CD4-positive, CD25-positive, alpha-beta regulatory T cell (primary cell): ENCODE data around the gene KRT86. TPM values are rescaled to one million over a fixed set of nuclear protein-coding genes. Genes with fewer than 3 reads are reported as not detected.
A peak's percentile ranks its signal among the peaks of the same experiment; 100 is the strongest.

Experiments
- ATAC-seq, 2 donors: fragments of 150-1000 bp; cut with Tn5 transposase; one replicate each; pipeline ENCODE4 v1.10.0; 2021; ENCODE audit warnings: low read depth in 2 of 2, moderate number of reproducible peaks in 2 of 2, moderate library complexity in 1 of 2
- DNase-seq, 3 donors: peaks; one replicate each; pipeline versions ENCODE4 v3.0.0 to v3.0.0-alpha.2; 2012 to 2022; ENCODE audit warnings: mixed read lengths in 1 of 3
- H3K27ac ChIP-seq: one replicate; pipeline ENCODE4 v1.7.0; 2013; ENCODE audit warnings: mild to moderate bottlenecking, low read length; ENCODE audit not compliant: insufficient read depth, poor library complexity, severe bottlenecking
- H3K27me3 ChIP-seq: one replicate; pipeline ENCODE4 v1.7.0; 2013; ENCODE audit warnings: low read length; ENCODE audit not compliant: control insufficient read depth, insufficient read depth
- H3K36me3 ChIP-seq: one replicate; pipeline ENCODE4 v1.7.0; 2013; ENCODE audit warnings: mild to moderate bottlenecking, low read length, moderate library complexity; ENCODE audit not compliant: control insufficient read depth, insufficient read depth
- H3K4me1 ChIP-seq: 2 replicates; pipeline ENCODE4 v1.7.0; 2013; ENCODE audit warnings: mild to moderate bottlenecking, low read length; ENCODE audit not compliant: insufficient read depth, control insufficient read depth, poor library complexity, severe bottlenecking
- H3K4me3 ChIP-seq: one replicate; pipeline ENCODE4 v1.7.0; 2013; ENCODE audit warnings: low read depth, mild to moderate bottlenecking, low read length, moderate library complexity
- H3K9me3 ChIP-seq, 2 experiments: 1 replicate in 1 of 2; 2 replicates in 1 of 2; pipeline ENCODE4 v1.7.0; 2013; ENCODE audit warnings: low read length in 2 of 2, mild to moderate bottlenecking in 1 of 2, moderate library complexity in 1 of 2; ENCODE audit not compliant: control insufficient read depth in 2 of 2
- H3K27ac Mint-ChIP-seq, 3 donors: one replicate each; pipeline ENCODE4 v1.8.0; 2020 to 2022; ENCODE audit warnings: mild to moderate bottlenecking in 3 of 3, mixed read lengths in 3 of 3, moderate library complexity in 2 of 3
- H3K27me3 Mint-ChIP-seq: one replicate; pipeline ENCODE4 v1.8.0; 2022; ENCODE audit warnings: mild to moderate bottlenecking, mixed read lengths
- H3K36me3 Mint-ChIP-seq: one replicate; pipeline ENCODE4 v1.8.0; 2020; ENCODE audit warnings: mixed read lengths
- H3K4me1 Mint-ChIP-seq, 4 donors: one replicate each; pipeline ENCODE4 v1.8.0; 2020 to 2022; ENCODE audit warnings: mixed read lengths in 4 of 4, mild to moderate bottlenecking in 1 of 4
- H3K4me3 Mint-ChIP-seq, 4 donors: one replicate each; pipeline ENCODE4 v1.8.0; 2020 to 2022; ENCODE audit warnings: mild to moderate bottlenecking in 4 of 4, mixed read lengths in 4 of 4, moderate library complexity in 3 of 4
- H3K9me3 Mint-ChIP-seq, 7 donors: one replicate each; pipeline ENCODE4 v1.8.0; 2020 to 2022; ENCODE audit warnings: mixed read lengths in 7 of 7, mild to moderate bottlenecking in 3 of 7, moderate library complexity in 2 of 7
- polyA plus RNA-seq, 4 donors: library from polyadenylated mRNA; unstranded; fragments of 300-500 nt; fragmentation: Illumina TruSeq; gene quantifications; one replicate each; pipeline ENCODE4 v1.2.3, GENCODE V29; 2021
- total RNA-seq: library from RNA; stranded (reverse); gene quantifications from one replicate; pipeline ENCODE4 v1.2.3, GENCODE V29; 2022

KRT86 gene
- total and polyA plus RNA-seq, 5 donors from 2014 or later: 0.10 TPM; not detected in 4

GRCh38 chr12:52316701-52317100, 42.3 kb downstream of the KRT86 start:
- no peak for DNase-seq
- Histone ChIP-seq H3K4me3 (no peak overlapping the region), H3K27ac (no peak overlapping the region), H3K27me3 (no peaks in the 10 kb centered on the region), H3K9me3 (no peaks in the 10 kb centered on the region), H3K4me1 (no peaks in the 10 kb centered on the region), H3K36me3 (no peaks in the 10 kb centered on the region)
- Mint-ChIP-seq H3K27me3 (peaks cover 23% of the 10 kb centered on the region), H3K4me1 (no peaks in the 10 kb centered on the region), H3K9me3 (peaks cover 0 to 1% (median 0%) of the 10 kb centered on the region in 7 donors), H3K27ac (no peak overlapping the region), H3K36me3 (no peaks in the 10 kb centered on the region), H3K4me3 (no peak overlapping the region)
- ATAC-seq: no peak

GRCh38 chr12:52317468-52318052, 43.1 kb downstream of the KRT86 start:
- ATAC-seq (no peak), DNase-seq (no peak)
- Mint-ChIP-seq H3K36me3 (no peaks in the 10 kb centered on the region), H3K4me1 (no peaks in the 10 kb centered on the region), H3K4me3 (no peak overlapping the region), H3K27me3 (peaks cover 29% of the 10 kb centered on the region), H3K27ac (no peak overlapping the region), H3K9me3 (peaks cover 0 to 3% (median 0%) of the 10 kb centered on the region in 7 donors)
- Histone ChIP-seq H3K9me3 (no peaks in the 10 kb centered on the region), H3K27ac (no peak overlapping the region), H3K4me1 (no peaks in the 10 kb centered on the region), H3K36me3 (no peaks in the 10 kb centered on the region), H3K27me3 (no peaks in the 10 kb centered on the region), H3K4me3 (no peak overlapping the region)

- no peak overlapping the region for H3K27ac ChIP-seq
- no peak overlapping the region for H3K27ac Mint-ChIP-seq
- H3K4me3 Mint-ChIP-seq: no peak overlapping the region
- H3K9me3 Mint-ChIP-seq: peaks cover 0 to 3% (median 0%) of the 10 kb centered on the region in 7 donors
- H3K27me3 ChIP-seq: no peaks in the 10 kb centered on the region
- no peaks in the 10 kb centered on the region for H3K9me3 ChIP-seq
- no peaks in the 10 kb centered on the region for H3K36me3 ChIP-seq
- H3K4me3 ChIP-seq: no peak overlapping the region
- no peak for ATAC-seq
- no peaks in the 10 kb centered on the region for H3K4me1 ChIP-seq
- no peak for DNase-seq
- no peaks in the 10 kb centered on the region for H3K36me3 Mint-ChIP-seq
- peaks cover 34% of the 10 kb centered on the region for H3K27me3 Mint-ChIP-seq
- H3K4me1 Mint-ChIP-seq: no peaks in the 10 kb centered on the region
These were observed 44.0 kb downstream of the KRT86 start for GRCh38 chr12:52318241-52318990.

GRCh38 chr12:52319097-52319496, 44.7 kb downstream of the KRT86 start:
- Histone ChIP-seq H3K36me3 (no peaks in the 10 kb centered on the region), H3K4me3 (no peak overlapping the region), H3K4me1 (no peaks in the 10 kb centered on the region), H3K27ac (no peak overlapping the region), H3K27me3 (no peaks in the 10 kb centered on the region), H3K9me3 (no peaks in the 10 kb centered on the region)
- H3K27me3 Mint-ChIP-seq: peaks cover 30% of the 10 kb centered on the region
- no peak overlapping the region for H3K4me3 Mint-ChIP-seq
- peaks cover 0 to under 1% (median 0%) of the 10 kb centered on the region in 4 donors for H3K4me1 Mint-ChIP-seq
- no peaks in the 10 kb centered on the region for H3K36me3 Mint-ChIP-seq
- DNase-seq (peak in 1 of 3 donors; percentile 19), ATAC-seq (no peak)
- no peak overlapping the region for H3K27ac Mint-ChIP-seq
- peaks cover 0 to 3% (median 0%) of the 10 kb centered on the region in 7 donors for H3K9me3 Mint-ChIP-seq

- Mint-ChIP-seq H3K27ac (no peak within 1 kb of the TSS), H3K27me3 (peaks cover 30% of the 10 kb centered on the region)
These were observed 46.4 kb downstream of the KRT86 start, which contains the start of gene KRT83 for GRCh38 chr12:52320784-52321400. Gene KRT83, minus strand, starts transcription at chr12:52321398. Its CDS starts 63 bp downstream, at chr12:52321335.

GRCh38 chr12:52321418-52321817, 47.0 kb downstream of the KRT86 start:
- H3K27ac Mint-ChIP-seq: no peak overlapping the region
- H3K9me3 ChIP-seq: no peaks in the 10 kb centered on the region
- peaks cover 0 to 3% (median 0%) of the 10 kb centered on the region in 7 donors for H3K9me3 Mint-ChIP-seq
- no peak for ATAC-seq
- H3K27me3 Mint-ChIP-seq: peaks cover 30% of the 10 kb centered on the region
- H3K4me1 ChIP-seq: no peaks in the 10 kb centered on the region
- no peak overlapping the region for H3K4me3 ChIP-seq
- no peaks in the 10 kb centered on the region for H3K36me3 ChIP-seq
- H3K27me3 ChIP-seq: no peaks in the 10 kb centered on the region
- H3K4me1 Mint-ChIP-seq: peaks cover 0 to 4% (median 0%) of the 10 kb centered on the region in 4 donors
- H3K4me3 Mint-ChIP-seq: no peak overlapping the region
- H3K27ac ChIP-seq: no peak overlapping the region
- no peak for DNase-seq
- no peaks in the 10 kb centered on the region for H3K36me3 Mint-ChIP-seq

More at GRCh38 chr12:52320784-52321400, 46.4 kb downstream of the KRT86 start, which contains the start of gene KRT83:
- no peak within 1 kb of the TSS for H3K4me3 ChIP-seq
- no peaks in the 10 kb centered on the region for H3K4me1 ChIP-seq
- H3K27me3 ChIP-seq: no peaks in the 10 kb centered on the region
- no peak for DNase-seq
- H3K4me3 Mint-ChIP-seq: no peak within 1 kb of the TSS
- no peak within 1 kb of the TSS for H3K27ac ChIP-seq
- no peaks in the 10 kb centered on the region for H3K36me3 ChIP-seq
- ATAC-seq: no peak
- peaks cover 0 to 3% (median 0%) of the 10 kb centered on the region in 7 donors for H3K9me3 Mint-ChIP-seq
- no peaks in the 10 kb centered on the region for H3K36me3 Mint-ChIP-seq
- no peaks in the 10 kb centered on the region for H3K9me3 ChIP-seq
- peaks cover 0 to 4% (median 0%) of the 10 kb centered on the region in 4 donors for H3K4me1 Mint-ChIP-seq

- Mint-ChIP-seq H3K4me1 (peaks cover 0 to 4% (median under 1%) of the 10 kb centered on the region in 4 donors), H3K27me3 (peaks cover 30% of the 10 kb centered on the region), H3K4me3 (no peak overlapping the region), H3K27ac (no peak overlapping the region), H3K36me3 (no peaks in the 10 kb centered on the region), H3K9me3 (peaks cover 0 to 3% (median 0%) of the 10 kb centered on the region in 7 donors)
- H3K4me3 ChIP-seq: no peak overlapping the region
- ATAC-seq (no peak), DNase-seq (no peak)
- H3K4me1 ChIP-seq: no peaks in the 10 kb centered on the region
- no peaks in the 10 kb centered on the region for H3K9me3 ChIP-seq
- no peaks in the 10 kb centered on the region for H3K36me3 ChIP-seq
- H3K27ac ChIP-seq: no peak overlapping the region
- no peaks in the 10 kb centered on the region for H3K27me3 ChIP-seq
These were observed 47.6 kb downstream of the KRT86 start for GRCh38 chr12:52322069-52322468.
